Ishikawa (cell line): ENCODE measurements around the gene AP3D1.

Experiments used
- CEBPB ChIP-seq: IDR thresholded peaks from 2 replicates; pipeline ENCODE4 v1.6.1; 2012
- EP300 ChIP-seq: IDR thresholded peaks from 2 replicates; pipeline ENCODE4 v1.6.1; 2012; ENCODE audit warnings: borderline replicate concordance
- FOXM1 ChIP-seq: IDR thresholded peaks from 2 replicates; pipeline ENCODE4 v1.6.1; 2012; ENCODE audit warnings: low read depth, borderline replicate concordance
- MAX ChIP-seq: IDR thresholded peaks from 2 replicates; pipeline ENCODE4 v1.6.1; 2012
- NFIC ChIP-seq: IDR thresholded peaks from 2 replicates; pipeline ENCODE4 v1.6.1; 2012
- RAD21 ChIP-seq: IDR thresholded peaks from 2 replicates; pipeline ENCODE4 v1.6.1; 2012; ENCODE audit warnings: low read depth
- TAF1 ChIP-seq: IDR thresholded peaks from 2 replicates; pipeline ENCODE4 v1.6.1; 2012; ENCODE audit warnings: low read depth, mild to moderate bottlenecking
- TCF12 ChIP-seq: IDR thresholded peaks from 2 replicates; pipeline ENCODE4 v1.6.1; 2012; ENCODE audit warnings: low read depth
- TEAD4 ChIP-seq: IDR thresholded peaks from 2 replicates; pipeline ENCODE4 v1.6.1; 2012
- USF1 ChIP-seq: IDR thresholded peaks from 2 replicates; pipeline ENCODE4 v1.6.1; 2012
- YY1 ChIP-seq: IDR thresholded peaks from 2 replicates; pipeline ENCODE4 v1.6.1; 2012; ENCODE audit warnings: low read depth
- ZBTB7A ChIP-seq: IDR thresholded peaks from 2 replicates; pipeline ENCODE4 v1.6.1; 2012; ENCODE audit warnings: low read depth
- TF ChIP-seq, protein P1 (sequence below): IDR thresholded peaks from 2 replicates; pipeline ENCODE4 v1.6.1; 2012; ENCODE audit warnings: low read depth, mild to moderate bottlenecking

DNA sequence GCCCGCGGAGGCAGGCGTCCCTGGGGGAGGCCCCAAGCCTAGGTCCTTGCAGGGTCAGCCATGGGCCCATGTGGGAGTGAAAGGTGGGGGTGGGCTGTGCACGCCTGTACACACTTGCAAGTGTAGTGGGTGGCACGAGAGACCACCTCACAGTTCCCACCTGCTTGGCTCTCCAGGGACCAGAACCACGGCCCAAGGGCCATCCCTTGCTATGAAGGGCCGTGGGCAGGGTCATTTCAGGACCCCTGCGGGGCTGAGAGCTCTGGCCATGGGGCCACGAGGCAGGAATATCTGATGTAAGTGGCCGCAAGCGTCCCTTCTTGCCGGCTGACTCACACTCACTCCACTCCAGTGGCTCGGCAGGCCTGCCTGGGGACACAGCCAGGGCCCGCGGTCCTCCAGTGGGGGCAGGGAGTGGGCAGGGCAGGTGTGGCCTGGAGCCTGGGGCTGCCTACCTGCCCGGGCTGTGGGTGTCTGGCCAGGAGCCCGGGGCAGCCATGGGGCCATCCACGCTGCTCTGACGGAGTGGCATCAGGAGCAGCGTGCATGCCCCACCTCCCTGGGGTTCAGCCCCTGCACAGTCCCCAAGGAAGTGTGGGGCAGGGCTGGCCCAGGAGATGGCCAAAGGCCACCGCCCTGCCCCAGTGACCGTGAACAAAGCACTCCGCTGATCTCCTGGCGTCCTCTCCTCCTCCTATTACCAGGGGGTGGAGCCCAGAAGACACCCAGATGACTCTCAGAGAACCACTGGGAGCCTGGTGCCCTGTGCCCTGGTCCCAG, 91.8 kb downstream of the AP3D1 start:
- TF ChIP-seq FOXM1 (no peak; the same call in 1 of the 2 replicates), TCF12 (peak; percentile 88), YY1 (no peak), NFIC (peak; percentile 74), TAF1 (no peak), ZBTB7A (peak; percentile 86), USF1 (peak; percentile 0; the same call in 1 of the 2 replicates), CEBPB (peak; percentile 71; the same call in 1 of the 2 replicates), EP300 (peak; percentile 75; the same call in 1 of the 2 replicates), TEAD4 (peak; percentile 20; the same call in 1 of the 2 replicates), RAD21 (no peak), MAX (peak; percentile 88)
- TF ChIP-seq, protein P1, sequence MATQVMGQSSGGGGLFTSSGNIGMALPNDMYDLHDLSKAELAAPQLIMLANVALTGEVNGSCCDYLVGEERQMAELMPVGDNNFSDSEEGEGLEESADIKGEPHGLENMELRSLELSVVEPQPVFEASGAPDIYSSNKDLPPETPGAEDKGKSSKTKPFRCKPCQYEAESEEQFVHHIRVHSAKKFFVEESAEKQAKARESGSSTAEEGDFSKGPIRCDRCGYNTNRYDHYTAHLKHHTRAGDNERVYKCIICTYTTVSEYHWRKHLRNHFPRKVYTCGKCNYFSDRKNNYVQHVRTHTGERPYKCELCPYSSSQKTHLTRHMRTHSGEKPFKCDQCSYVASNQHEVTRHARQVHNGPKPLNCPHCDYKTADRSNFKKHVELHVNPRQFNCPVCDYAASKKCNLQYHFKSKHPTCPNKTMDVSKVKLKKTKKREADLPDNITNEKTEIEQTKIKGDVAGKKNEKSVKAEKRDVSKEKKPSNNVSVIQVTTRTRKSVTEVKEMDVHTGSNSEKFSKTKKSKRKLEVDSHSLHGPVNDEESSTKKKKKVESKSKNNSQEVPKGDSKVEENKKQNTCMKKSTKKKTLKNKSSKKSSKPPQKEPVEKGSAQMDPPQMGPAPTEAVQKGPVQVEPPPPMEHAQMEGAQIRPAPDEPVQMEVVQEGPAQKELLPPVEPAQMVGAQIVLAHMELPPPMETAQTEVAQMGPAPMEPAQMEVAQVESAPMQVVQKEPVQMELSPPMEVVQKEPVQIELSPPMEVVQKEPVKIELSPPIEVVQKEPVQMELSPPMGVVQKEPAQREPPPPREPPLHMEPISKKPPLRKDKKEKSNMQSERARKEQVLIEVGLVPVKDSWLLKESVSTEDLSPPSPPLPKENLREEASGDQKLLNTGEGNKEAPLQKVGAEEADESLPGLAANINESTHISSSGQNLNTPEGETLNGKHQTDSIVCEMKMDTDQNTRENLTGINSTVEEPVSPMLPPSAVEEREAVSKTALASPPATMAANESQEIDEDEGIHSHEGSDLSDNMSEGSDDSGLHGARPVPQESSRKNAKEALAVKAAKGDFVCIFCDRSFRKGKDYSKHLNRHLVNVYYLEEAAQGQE, result no peak
